PC-3 (cell line): ENCODE results near the gene SHOX. TPM values are rescaled to one million over a fixed set of nuclear protein-coding genes. Genes with fewer than 3 reads are reported as not detected.

Experiments
- ATAC-seq: fragments of 200-7000 bp; cut with Tn5 transposase; 2 replicates; pipeline ENCODE4 v1.9.1; 2020; ENCODE audit warnings: mild to moderate bottlenecking, moderate library complexity
- BruUV-seq: library from RNA; stranded (reverse); fragments of 400-500 nt; replicated peaks from 2 replicates; lab custom pipeline; 2021; lab: Mats Ljungman, UMichigan
- CTCF ChIA-PET: fragments of 300-600 bp; sonication (Branson Sonifier 250); formaldehyde crosslinking; loops from one replicate; lab custom pipeline; 2022; ENCODE audit warnings: antibody characterized with exemption; lab: Charles Lee
- POLR2A ChIA-PET: fragments of 300-600 bp; sonication (Branson Sonifier 250); formaldehyde crosslinking; loops from one replicate; lab custom pipeline; 2022; ENCODE audit warnings: antibody characterized with exemption; ENCODE audit not compliant: unreplicated experiment; lab: Charles Lee
- DNase-seq: peaks from one replicate; pipeline ENCODE4 v3.0.0-alpha.2; 2015
- H2AFZ ChIP-seq: fragments of 300-600 bp; sonication (generic); 2 replicates; pipeline ENCODE4 v1.6.0; 2016; ENCODE audit warnings: antibody characterized with exemption, low read length
- H3F3A ChIP-seq: fragments of 300-600 bp; sonication (generic); one replicate; pipeline ENCODE4 v1.6.0; 2017; ENCODE audit warnings: antibody characterized with exemption, low read length, control low read depth, mild to moderate bottlenecking; ENCODE audit not compliant: unreplicated experiment
- H3K27ac ChIP-seq: fragments of 300-600 bp; sonication (generic); 2 replicates; pipeline ENCODE4 v1.5.1; 2016; ENCODE audit warnings: mild to moderate bottlenecking, low read length
- H3K27me3 ChIP-seq: fragments of 300-600 bp; sonication (generic); 2 replicates; pipeline ENCODE4 v1.6.1; 2016; ENCODE audit warnings: low read length, mixed read lengths
- H3K36me3 ChIP-seq: fragments of 300-600 bp; sonication (generic); 2 replicates; pipeline ENCODE4 v1.6.1; 2016; ENCODE audit warnings: low read depth, mixed run types, low read length, mixed read lengths
- H3K4me1 ChIP-seq: fragments of 300-600 bp; sonication (generic); 2 replicates; pipeline ENCODE4 v1.5.1; 2016; ENCODE audit warnings: low read length; ENCODE audit not compliant: insufficient read depth
- H3K4me2 ChIP-seq: fragments of 300-600 bp; sonication (generic); 2 replicates; pipeline ENCODE4 v1.6.0; 2016; ENCODE audit warnings: low read length
- H3K4me3 ChIP-seq: fragments of 300-600 bp; sonication (generic); 2 replicates; pipeline ENCODE4 v1.5.1; 2016; ENCODE audit warnings: mild to moderate bottlenecking, low read length, mixed read lengths
- H3K79me2 ChIP-seq: fragments of 300-600 bp; sonication (generic); 2 replicates; pipeline ENCODE4 v1.6.1; 2017; ENCODE audit warnings: low read length, mixed read lengths
- H3K9ac ChIP-seq: fragments of 300-600 bp; sonication (generic); 2 replicates; pipeline ENCODE4 v1.6.0; 2016; ENCODE audit warnings: mild to moderate bottlenecking, low read length
- H3K9me2 ChIP-seq: fragments of 300-600 bp; sonication (generic); replicated peaks from 2 replicates; pipeline ENCODE4 v1.6.1; 2016; ENCODE audit warnings: mixed run types, low read length, mixed read lengths
- H3K9me3 ChIP-seq: fragments of 300-600 bp; sonication (generic); 2 replicates; pipeline ENCODE4 v1.6.1; 2016; ENCODE audit warnings: low read length, mixed read lengths
- H4K20me1 ChIP-seq: fragments of 300-600 bp; sonication (generic); 2 replicates; pipeline ENCODE4 v1.6.1; 2016; ENCODE audit warnings: low read length, mixed read lengths
- CTCF ChIP-seq: fragments of 300-600 bp; sonication (generic); conservative IDR thresholded peaks from 2 replicates; pipeline ENCODE4 v1.5.1; 2017; ENCODE audit warnings: antibody characterized with exemption, low read depth, mild to moderate bottlenecking, low read length
- EZH2 ChIP-seq: fragments of 300-600 bp; sonication (generic); IDR thresholded peaks from one replicate; pipeline ENCODE4 v1.6.1; 2017; ENCODE audit warnings: antibody characterized with exemption, mild to moderate bottlenecking, low read length; ENCODE audit not compliant: unreplicated experiment
- EZH2phosphoT487 ChIP-seq: fragments of 300-600 bp; sonication (generic); IDR thresholded peaks from 2 replicates; pipeline ENCODE4 v1.6.1; 2018; ENCODE audit warnings: mild to moderate bottlenecking, antibody characterized with exemption, low read length, borderline replicate concordance
- intact Hi-C: fragments of 100-400 bp; cut with micrococcal nuclease; formaldehyde crosslinking; loops from 2 replicates; pipeline ENCODE4 v1.9.0; 2023
- total RNA-seq: library from RNA; depleted of rRNA; stranded (reverse); fragments of >200 nt; gene quantifications from 2 replicates; pipeline ENCODE4 v1.2.3, GENCODE V29; 2014

Gene SHOX
- total RNA-seq, 1 experiment from 2014 or later: not detected

- H3K27me3 ChIP-seq: no peaks in the 10 kb centered on the region
- H3K4me3 ChIP-seq: no peak overlapping the region
- H4K20me1 ChIP-seq: no peaks in the 10 kb centered on the region
- DNase-seq: no peak
- ATAC-seq: no peak
- BruUV-seq: no TSS peak
- no peaks in the 10 kb centered on the region for H3K9me3 ChIP-seq
- intact Hi-C loops: no loop called here
- H3K4me2 ChIP-seq: no peak overlapping the region
- H3K9ac ChIP-seq: no peak overlapping the region
- no peaks in the 10 kb centered on the region for H3K9me2 ChIP-seq
- no peaks in the 10 kb centered on the region for H3K36me3 ChIP-seq
- H3K4me1 ChIP-seq: no peaks in the 10 kb centered on the region
- H2AFZ ChIP-seq: no peak overlapping the region
- no peaks in the 10 kb centered on the region for H3F3A ChIP-seq
- H3K27ac ChIP-seq: no peak overlapping the region
- CTCF ChIA-PET: no interaction called here
- POLR2A ChIA-PET: no interaction called here
- no peaks in the 10 kb centered on the region for H3K79me2 ChIP-seq
- TF ChIP-seq CTCF (no peak), EZH2 (no peak), EZH2phosphoT487 (no peak)
Measured at GRCh38 chrX:698206-698605, 67.6 kb downstream of the SHOX start.

GRCh38 chrX:700936-701335 is 70.3 kb downstream of the SHOX start:
- TF ChIP-seq EZH2: no peak
- TF ChIP-seq EZH2phosphoT487: no peak
- TF ChIP-seq CTCF: no peak
- H3K9me2 ChIP-seq: no peaks in the 10 kb centered on the region
- ChIA-PET POLR2A (no interaction called here), CTCF (no interaction called here)
- no peaks in the 10 kb centered on the region for H3K36me3 ChIP-seq
- H3K4me2 ChIP-seq: no peak overlapping the region
- no peaks in the 10 kb centered on the region for H3F3A ChIP-seq
- BruUV-seq: no TSS peak
- H3K9me3 ChIP-seq: no peaks in the 10 kb centered on the region
- H3K27me3 ChIP-seq: no peaks in the 10 kb centered on the region
- H3K79me2 ChIP-seq: no peaks in the 10 kb centered on the region
- H3K9ac ChIP-seq: no peak overlapping the region
- no peak overlapping the region for H3K27ac ChIP-seq
- ATAC-seq (no peak), DNase-seq (no peak)
- H4K20me1 ChIP-seq: no peaks in the 10 kb centered on the region
- H3K4me3 ChIP-seq: no peak overlapping the region
- no peaks in the 10 kb centered on the region for H3K4me1 ChIP-seq
- no peak overlapping the region for H2AFZ ChIP-seq
- intact Hi-C loops: no loop called here

GRCh38 chrX:701673-702072 is 71.1 kb downstream of the SHOX start:
- ATAC-seq: no peak
- no peaks in the 10 kb centered on the region for H4K20me1 ChIP-seq
- BruUV-seq: no TSS peak
- ChIA-PET CTCF (no interaction called here), POLR2A (no interaction called here)
- intact Hi-C loops: no loop called here
- TF ChIP-seq CTCF (no peak), EZH2 (no peak), EZH2phosphoT487 (no peak)
- H3K27me3 ChIP-seq: no peaks in the 10 kb centered on the region
- no peaks in the 10 kb centered on the region for H3K9me3 ChIP-seq
- no peak overlapping the region for H3K4me2 ChIP-seq
- H3K4me1 ChIP-seq: no peaks in the 10 kb centered on the region
- H3K36me3 ChIP-seq: no peaks in the 10 kb centered on the region
- H3K9me2 ChIP-seq: no peaks in the 10 kb centered on the region
- no peak for DNase-seq
- no peaks in the 10 kb centered on the region for H3K79me2 ChIP-seq
- H3K4me3 ChIP-seq: no peak overlapping the region
- H3K27ac ChIP-seq: no peak overlapping the region
- no peak overlapping the region for H3K9ac ChIP-seq
- H3F3A ChIP-seq: no peaks in the 10 kb centered on the region
- H2AFZ ChIP-seq: no peak overlapping the region
